ENCODE results near the gene PDGFRB. TPM values are rescaled to one million over a fixed set of nuclear protein-coding genes. Genes with fewer than 3 reads are reported as not detected.

Gene PDGFRB
- total RNA-seq, 6 experiments from 2014 or later: 6.8 to 19.5 (median 9.4) TPM

DNA sequence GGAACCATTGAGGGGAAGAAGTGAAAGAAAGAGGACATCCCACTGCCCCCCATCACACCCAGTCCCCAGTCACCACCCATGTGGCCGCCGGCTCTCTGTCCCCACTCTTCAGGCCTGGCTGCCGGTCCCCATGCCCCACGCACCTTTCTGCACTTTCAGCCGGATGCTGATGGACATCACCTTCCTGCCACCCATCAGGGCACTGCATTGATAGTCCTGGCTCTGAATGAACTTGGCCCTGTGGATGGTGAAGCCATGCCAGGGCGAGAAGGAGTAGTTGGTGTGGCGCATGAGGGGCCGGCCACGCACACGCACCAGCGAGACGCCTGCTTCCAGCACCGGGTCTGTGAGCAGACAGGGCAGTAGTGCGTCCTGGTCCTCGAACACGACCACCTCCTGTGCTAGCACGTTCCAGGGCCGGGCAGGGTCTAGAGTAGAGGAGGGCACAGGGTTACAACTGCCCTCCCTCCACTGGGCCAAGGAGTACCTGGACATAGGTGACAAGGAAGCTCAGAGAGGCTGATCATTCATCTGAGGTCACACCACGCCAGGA lies 75.7 kb downstream of the PDGFRB start:
- no peak overlapping the region for H3K4me3 ChIP-seq
- TF ChIP-seq POLR2A (IDR thresholded peaks at IDR 0.05): no peak
- TF ChIP-seq, protein P1, sequence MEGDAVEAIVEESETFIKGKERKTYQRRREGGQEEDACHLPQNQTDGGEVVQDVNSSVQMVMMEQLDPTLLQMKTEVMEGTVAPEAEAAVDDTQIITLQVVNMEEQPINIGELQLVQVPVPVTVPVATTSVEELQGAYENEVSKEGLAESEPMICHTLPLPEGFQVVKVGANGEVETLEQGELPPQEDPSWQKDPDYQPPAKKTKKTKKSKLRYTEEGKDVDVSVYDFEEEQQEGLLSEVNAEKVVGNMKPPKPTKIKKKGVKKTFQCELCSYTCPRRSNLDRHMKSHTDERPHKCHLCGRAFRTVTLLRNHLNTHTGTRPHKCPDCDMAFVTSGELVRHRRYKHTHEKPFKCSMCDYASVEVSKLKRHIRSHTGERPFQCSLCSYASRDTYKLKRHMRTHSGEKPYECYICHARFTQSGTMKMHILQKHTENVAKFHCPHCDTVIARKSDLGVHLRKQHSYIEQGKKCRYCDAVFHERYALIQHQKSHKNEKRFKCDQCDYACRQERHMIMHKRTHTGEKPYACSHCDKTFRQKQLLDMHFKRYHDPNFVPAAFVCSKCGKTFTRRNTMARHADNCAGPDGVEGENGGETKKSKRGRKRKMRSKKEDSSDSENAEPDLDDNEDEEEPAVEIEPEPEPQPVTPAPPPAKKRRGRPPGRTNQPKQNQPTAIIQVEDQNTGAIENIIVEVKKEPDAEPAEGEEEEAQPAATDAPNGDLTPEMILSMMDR (IDR thresholded peaks at IDR 0.05): no peak
- H3K27ac ChIP-seq: no peak overlapping the region
- no peaks in the 10 kb centered on the region for H3K9me3 ChIP-seq
- DNase-seq: no peak
- H3K4me1 ChIP-seq: no peaks in the 10 kb centered on the region
- H3K36me3 ChIP-seq: no peaks in the 10 kb centered on the region
- WGBS (ENCODE audit: insufficient coverage, low coverage, low lambda C conversion rate, missing lambda C conversion rate): 89% methylated on average over 12 of the region's 19 CpGs
- H3K27me3 ChIP-seq: no peaks in the 10 kb centered on the region
- intact Hi-C loops (cut with DNase I): no loop called here
- ATAC-seq: no peak

DNA sequence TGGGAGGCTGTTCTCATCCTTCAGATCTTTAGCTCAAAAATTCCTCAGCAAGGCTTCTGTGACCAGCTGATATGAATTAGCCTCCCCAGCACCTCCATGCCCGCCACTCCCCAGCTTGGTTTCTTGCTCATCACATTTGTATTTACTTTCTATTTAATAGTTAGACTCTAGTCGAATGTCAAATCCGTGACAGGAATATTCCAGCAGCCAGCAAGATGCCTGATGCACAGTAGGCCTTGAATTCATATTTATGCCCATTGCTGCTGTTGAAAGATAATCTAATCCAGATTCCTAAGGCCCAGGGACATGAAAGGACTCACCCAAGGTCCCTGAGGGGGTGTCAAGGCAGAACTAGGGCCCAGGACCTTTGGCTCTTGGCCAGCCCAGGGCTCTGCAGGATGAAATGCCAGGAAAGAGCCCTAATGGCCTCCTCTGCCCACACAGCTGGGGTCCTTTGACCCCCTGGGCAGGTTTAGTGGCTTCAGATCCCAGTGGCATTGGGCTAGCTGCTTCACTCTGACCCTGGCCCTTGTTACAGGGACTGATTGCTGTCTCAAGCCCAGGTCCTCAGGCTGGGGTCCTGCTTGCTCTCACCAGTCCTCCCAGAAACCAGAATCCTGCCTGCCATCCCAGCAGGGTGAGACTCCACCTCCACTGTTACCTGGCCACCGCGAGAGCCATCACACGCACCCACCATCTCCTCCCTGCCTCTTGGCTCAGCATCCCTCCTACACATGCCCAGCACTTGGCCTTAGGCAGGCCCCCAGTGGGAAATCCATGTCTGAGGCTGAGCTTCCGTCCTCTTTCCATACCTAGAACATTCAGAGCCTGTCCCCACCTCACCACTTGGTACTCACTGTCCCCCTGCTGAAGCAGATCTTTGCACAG lies 76.6 kb downstream of the PDGFRB start:
- no peaks in the 10 kb centered on the region for H3K27me3 ChIP-seq
- peak in 1 of 3 donors; percentile 31 for DNase-seq
- ATAC-seq: no peak
- no peak for TF ChIP-seq POLR2A (IDR thresholded peaks at IDR 0.05)
- TF ChIP-seq, protein P1 (IDR thresholded peaks at IDR 0.05): no peak
- no peak overlapping the region for H3K27ac ChIP-seq
- intact Hi-C loops (cut with DNase I): no loop called here
- no peaks in the 10 kb centered on the region for H3K4me1 ChIP-seq
- WGBS (ENCODE audit: insufficient coverage, low coverage, low lambda C conversion rate, missing lambda C conversion rate): 75% methylated on average over 7 of the region's 7 CpGs
- H3K36me3 ChIP-seq: no peaks in the 10 kb centered on the region
- no peak overlapping the region for H3K4me3 ChIP-seq
- no peaks in the 10 kb centered on the region for H3K9me3 ChIP-seq

GRCh38 chr5:150077996-150078801 lies 77.4 kb downstream of the PDGFRB start:
- Histone ChIP-seq H3K4me3 (no peak overlapping the region), H3K4me1 (no peaks in the 10 kb centered on the region), H3K9me3 (no peaks in the 10 kb centered on the region), H3K27ac (no peak overlapping the region), H3K36me3 (no peaks in the 10 kb centered on the region), H3K27me3 (no peaks in the 10 kb centered on the region)
- intact Hi-C loops (cut with DNase I): no loop called here
- ATAC-seq (no peak), DNase-seq (peak in 1 of 3 donors; percentile 13)
- WGBS (ENCODE audit: insufficient coverage, low coverage, low lambda C conversion rate, missing lambda C conversion rate): 83% methylated on average over 5 of the region's 8 CpGs
- TF ChIP-seq POLR2A (IDR thresholded peaks at IDR 0.05): no peak

GRCh38 chr5:150077060-150077459 lies 78.6 kb downstream of the PDGFRB start:
- H3K9me3 ChIP-seq: no peaks in the 10 kb centered on the region
- no peak overlapping the region for H3K27ac ChIP-seq
- no peak overlapping the region for H3K4me3 ChIP-seq
- WGBS (ENCODE audit: insufficient coverage, low coverage, low lambda C conversion rate, missing lambda C conversion rate): 88% methylated on average over 6 of the region's 8 CpGs
- H3K27me3 ChIP-seq: no peaks in the 10 kb centered on the region
- ATAC-seq: no peak
- H3K4me1 ChIP-seq: no peaks in the 10 kb centered on the region
- DNase-seq: peak in 1 of 3 donors; percentile 16
- intact Hi-C loops (cut with DNase I): no loop called here
- no peak for TF ChIP-seq POLR2A (IDR thresholded peaks at IDR 0.05)
- TF ChIP-seq, protein P1 (IDR thresholded peaks at IDR 0.05): no peak
- H3K36me3 ChIP-seq: no peaks in the 10 kb centered on the region

Data from right lobe of liver (tissue), 6 donors.